Renal cortical epithelial cell (primary cell): ENCODE results near the gene KRT78. TPM values are rescaled to one million over a fixed set of nuclear protein-coding genes. Genes with fewer than 3 reads are reported as not detected.

Experiments
- total RNA-seq: library from RNA; depleted of rRNA; stranded (reverse); fragments of >200 nt; gene quantifications from 2 replicates; pipeline ENCODE4 v1.2.3, GENCODE V29; 2014

KRT78 gene
- total RNA-seq, 1 donor from 2014 or later = not detected

Other genes starting within 250 kb of the KRT78 start
- gene KRT72, start 247.5 kb downstream of the KRT78 start, total RNA-seq = not detected in 2 replicates
- not detected in 2 replicates for gene KRT73, start 230.4 kb downstream of the KRT78 start, total RNA-seq
- not detected in 2 replicates for gene KRT2, start 196.8 kb downstream of the KRT78 start, total RNA-seq
- gene KRT1, start 168.6 kb downstream of the KRT78 start, total RNA-seq = not detected in 2 replicates
- gene KRT77, start 145.5 kb downstream of the KRT78 start, total RNA-seq = not detected in 2 replicates
- gene KRT76, start 71.6 kb downstream of the KRT78 start, total RNA-seq = not detected in 2 replicates
- gene KRT3, start 52.9 kb downstream of the KRT78 start, total RNA-seq = not detected in 2 replicates
- not detected in 2 replicates for gene KRT4, start 34.9 kb downstream of the KRT78 start, total RNA-seq
- gene KRT79, start 14.7 kb downstream of the KRT78 start, total RNA-seq = not detected in 2 replicates
- 390 and 919 TPM in 2 replicates for gene KRT8, start 56.1 kb upstream of the KRT78 start, total RNA-seq
- gene KRT18, start 100.1 kb upstream of the KRT78 start, total RNA-seq = 294 and 1,160 TPM in 2 replicates
- gene EIF4B, start 157.5 kb upstream of the KRT78 start, total RNA-seq = 1,047 and 1,149 TPM in 2 replicates
- 1.7 and 18.3 TPM in 2 replicates for gene TNS2, start 201.1 kb upstream of the KRT78 start, total RNA-seq
- gene SPRYD3, start 230.4 kb upstream of the KRT78 start, total RNA-seq = 13.9 and 30.6 TPM in 2 replicates
- gene IGFBP6, start 248.7 kb upstream of the KRT78 start, total RNA-seq = 76.1 and 95.0 TPM in 2 replicates